ENCODE results near the gene SEPTIN14. TPM values are rescaled to one million over a fixed set of nuclear protein-coding genes. Genes with fewer than 3 reads are reported as not detected.

SEPTIN14 gene
- total and polyA plus RNA-seq, 2 experiments from 2014 or later: not detected

GRCh38 chr7:55878691-55879090 lies 16.1 kb upstream of the SEPTIN14 start:
- no peaks in the 10 kb centered on the region for H3F3A ChIP-seq (replicated peaks; ENCODE audit: low read depth)
- no peak overlapping the region for H3K27ac Mint-ChIP-seq
- H2AFZ ChIP-seq: peak overlapping the region; percentile 81; the same call in 1 of the 2 replicates
- H3K27me3 ChIP-seq (ENCODE audit: insufficient read depth): no peaks in the 10 kb centered on the region
- no peak overlapping the region for H3K4me3 Mint-ChIP-seq
- H3K27ac ChIP-seq (ENCODE audit: low read depth): no peak overlapping the region
- DNase-seq (ENCODE audit: low spot score): no peak
- no peaks in the 10 kb centered on the region for H3K4me1 ChIP-seq (ENCODE audit: insufficient read depth)
- no peaks in the 10 kb centered on the region for H3K4me1 Mint-ChIP-seq
- no peaks in the 10 kb centered on the region for H4K20me1 ChIP-seq (replicated peaks; ENCODE audit: insufficient read depth)
- no peaks in the 10 kb centered on the region for H3K79me2 ChIP-seq (replicated peaks; ENCODE audit: insufficient read depth)
- no peaks in the 10 kb centered on the region for H3K9me2 ChIP-seq (ENCODE audit: insufficient read depth)
- ATAC-seq: no peak
- no peak overlapping the region for H3K4me2 ChIP-seq
- H3K9me3 Mint-ChIP-seq: peaks cover 57% of the 10 kb centered on the region
- no peak overlapping the region for H3K4me3 ChIP-seq
- TF ChIP-seq ZNF331 (CRISPR knock-in tag; IDR thresholded peaks at IDR 0.05; ENCODE audit: low read depth): no peak
- no peaks in the 10 kb centered on the region for H3K36me3 Mint-ChIP-seq (ENCODE audit: low read depth)
- peaks cover 3% of the 10 kb centered on the region for H3K27me3 Mint-ChIP-seq (ENCODE audit: insufficient read depth, low read depth, poor library complexity)
- no peaks in the 10 kb centered on the region for H3K36me3 ChIP-seq (ENCODE audit: insufficient read depth)

GRCh38 chr7:55877308-55877707 lies 14.8 kb upstream of the SEPTIN14 start:
- no peak for ATAC-seq
- no peaks in the 10 kb centered on the region for H3K4me1 ChIP-seq (ENCODE audit: insufficient read depth)
- H3K27me3 ChIP-seq (ENCODE audit: insufficient read depth): no peaks in the 10 kb centered on the region
- H3K27me3 Mint-ChIP-seq (ENCODE audit: insufficient read depth, low read depth, poor library complexity): peaks cover 3% of the 10 kb centered on the region
- no peaks in the 10 kb centered on the region for H3K4me1 Mint-ChIP-seq
- H3K27ac ChIP-seq (ENCODE audit: low read depth): no peak overlapping the region
- no peaks in the 10 kb centered on the region for H4K20me1 ChIP-seq (replicated peaks; ENCODE audit: insufficient read depth)
- H3F3A ChIP-seq (replicated peaks; ENCODE audit: low read depth): no peaks in the 10 kb centered on the region
- no peak overlapping the region for H3K4me2 ChIP-seq
- no peaks in the 10 kb centered on the region for H3K79me2 ChIP-seq (replicated peaks; ENCODE audit: insufficient read depth)
- H3K36me3 ChIP-seq (ENCODE audit: insufficient read depth): no peaks in the 10 kb centered on the region
- no peak overlapping the region for H3K4me3 ChIP-seq
- H3K9me3 Mint-ChIP-seq: peaks cover 58% of the 10 kb centered on the region
- H3K4me3 Mint-ChIP-seq: no peak overlapping the region
- H2AFZ ChIP-seq: no peak overlapping the region
- H3K9me2 ChIP-seq (ENCODE audit: insufficient read depth): no peaks in the 10 kb centered on the region
- DNase-seq (ENCODE audit: low spot score): no peak
- H3K36me3 Mint-ChIP-seq (ENCODE audit: low read depth): no peaks in the 10 kb centered on the region
- no peak overlapping the region for H3K27ac Mint-ChIP-seq
- no peak for TF ChIP-seq ETS1 (IDR thresholded peaks at IDR 0.05)
- TF ChIP-seq ZNF331 (CRISPR knock-in tag; IDR thresholded peaks at IDR 0.05; ENCODE audit: low read depth): no peak
- TF ChIP-seq NANOG (IDR thresholded peaks at IDR 0.05; ENCODE audit: borderline replicate concordance): no peak
- no peak for TF ChIP-seq ZNF114 (CRISPR knock-in tag; IDR thresholded peaks at IDR 0.05)
- TF ChIP-seq CTCF (conservative IDR thresholded peaks at IDR 0.05; ENCODE audit: low read depth in 2 of 2): no peak
- TF ChIP-seq JUNB (IDR thresholded peaks at IDR 0.05; ENCODE audit: unreplicated experiment): no peak
- TF ChIP-seq CREB1 (CRISPR knock-in tag; IDR thresholded peaks at IDR 0.05; ENCODE audit: low read depth): no peak
- TF ChIP-seq EZH2phosphoT487 (IDR thresholded peaks at IDR 0.05; ENCODE audit: unreplicated experiment): no peak
- no peak for TF ChIP-seq STAT1 (IDR thresholded peaks at IDR 0.05; ENCODE audit: unreplicated experiment)
- TF ChIP-seq REST (IDR thresholded peaks at IDR 0.05; ENCODE audit: unreplicated experiment): no peak
- no peak for TF ChIP-seq POLR2AphosphoS5 (IDR thresholded peaks at IDR 0.05; ENCODE audit: low read depth)
